NT2/D1 (cell line): ENCODE data around the gene B3GALT5.

ENCODE experiments used
- SUZ12 ChIP-seq: IDR thresholded peaks from 2 replicates; pipeline ENCODE4 v1.6.1; 2011; ENCODE audit not compliant: insufficient read length, insufficient read depth; ENCODE audit errors: extremely low read depth
- ZNF274 ChIP-seq: IDR thresholded peaks from 2 replicates; pipeline ENCODE4 v1.6.1; 2011; ENCODE audit warnings: mild to moderate bottlenecking, low read depth, low read length

DNA sequence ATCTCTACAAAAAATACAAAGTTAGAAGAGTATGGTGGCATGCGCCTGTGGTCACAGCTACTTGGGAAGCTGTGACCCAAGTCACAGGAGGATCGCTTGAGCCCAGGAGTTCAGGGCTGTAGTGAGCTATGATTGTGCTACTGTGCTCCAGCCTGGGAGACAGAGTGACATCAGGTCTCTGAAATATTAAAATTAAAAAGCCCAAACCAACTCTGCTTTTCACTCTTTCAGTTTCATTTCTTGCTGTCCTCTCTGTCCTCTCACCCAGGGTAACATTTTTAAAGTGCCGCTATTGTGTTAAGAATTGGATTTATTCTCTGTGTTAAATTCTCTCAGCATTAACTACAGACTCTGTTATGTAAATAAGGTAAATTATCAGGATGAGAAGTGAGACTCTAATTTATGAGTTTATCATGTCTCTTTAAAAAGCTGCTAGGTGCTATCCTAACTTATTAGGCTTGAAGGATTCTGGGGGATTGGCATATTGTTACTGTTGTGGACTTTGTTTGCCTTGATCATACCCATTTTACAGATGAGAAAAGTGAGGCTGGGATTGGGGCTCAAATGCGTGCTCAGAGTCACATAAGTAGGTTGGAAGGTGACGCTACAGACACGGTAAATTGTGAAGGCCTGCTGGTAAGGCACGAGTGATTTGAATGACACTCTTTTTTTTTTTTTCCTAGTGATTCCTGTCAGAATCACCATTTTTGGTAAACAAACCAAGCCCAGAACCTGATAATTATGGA lies 46.5 kb downstream of the B3GALT5 start:
- no peak for TF ChIP-seq ZNF274
- TF ChIP-seq SUZ12, result no peak
